SJSA1 (cell line): Measurements from ENCODE around the gene VWA8. TPM values are rescaled to one million over a fixed set of nuclear protein-coding genes. Genes with fewer than 3 reads are reported as not detected.
"Not testable (repeated sequence)": the region's sequence is repeated elsewhere in the genome, so short reads cannot be mapped to it uniquely, and the experiment has no call there.

ENCODE experiments used
- DNase-seq, 2 experiments: peaks; one replicate each; pipeline ENCODE4 v3.0.0-alpha.2; 2015 to 2020; ENCODE audit warnings: low spot score in 2 of 2, low read depth in 1 of 2
- H3K27ac ChIP-seq: fragments of 250-450 bp; sonication (Bioruptor Pico); 2 replicates; pipeline ENCODE4 v1.5.1; 2020; ENCODE audit warnings: mild to moderate bottlenecking, moderate library complexity
- H3K27me3 ChIP-seq: fragments of 250-450 bp; sonication (Bioruptor Pico); replicated peaks from 2 replicates; pipeline ENCODE4 v1.5.1; 2020; ENCODE audit warnings: mild to moderate bottlenecking, moderate library complexity
- H3K36me3 ChIP-seq: fragments of 250-450 bp; sonication (Bioruptor Pico); 2 replicates; pipeline ENCODE4 v1.5.1; 2020; ENCODE audit warnings: mild to moderate bottlenecking
- H3K4me1 ChIP-seq: fragments of 250-450 bp; sonication (Bioruptor Pico); replicated peaks from 2 replicates; pipeline ENCODE4 v1.6.1; 2021; ENCODE audit warnings: mild to moderate bottlenecking
- H3K4me3 ChIP-seq: fragments of 250-450 bp; sonication (Bioruptor Pico); 2 replicates; pipeline ENCODE4 v1.5.1; 2020; ENCODE audit warnings: mild to moderate bottlenecking
- H3K9me3 ChIP-seq: fragments of 250-450 bp; sonication (Bioruptor Pico); replicated peaks from 2 replicates; pipeline ENCODE4 v1.5.1; 2020; ENCODE audit warnings: mild to moderate bottlenecking
- total RNA-seq: library from RNA; depleted of rRNA; stranded (reverse); fragments of >200 nt; shearing (Covaris generic); gene quantifications from 2 replicates; pipeline ENCODE4 v1.2.3, GENCODE V29; 2014

The VWA8 gene
- total RNA-seq, 1 experiment from 2014 or later, result 8.6 TPM

DNA sequence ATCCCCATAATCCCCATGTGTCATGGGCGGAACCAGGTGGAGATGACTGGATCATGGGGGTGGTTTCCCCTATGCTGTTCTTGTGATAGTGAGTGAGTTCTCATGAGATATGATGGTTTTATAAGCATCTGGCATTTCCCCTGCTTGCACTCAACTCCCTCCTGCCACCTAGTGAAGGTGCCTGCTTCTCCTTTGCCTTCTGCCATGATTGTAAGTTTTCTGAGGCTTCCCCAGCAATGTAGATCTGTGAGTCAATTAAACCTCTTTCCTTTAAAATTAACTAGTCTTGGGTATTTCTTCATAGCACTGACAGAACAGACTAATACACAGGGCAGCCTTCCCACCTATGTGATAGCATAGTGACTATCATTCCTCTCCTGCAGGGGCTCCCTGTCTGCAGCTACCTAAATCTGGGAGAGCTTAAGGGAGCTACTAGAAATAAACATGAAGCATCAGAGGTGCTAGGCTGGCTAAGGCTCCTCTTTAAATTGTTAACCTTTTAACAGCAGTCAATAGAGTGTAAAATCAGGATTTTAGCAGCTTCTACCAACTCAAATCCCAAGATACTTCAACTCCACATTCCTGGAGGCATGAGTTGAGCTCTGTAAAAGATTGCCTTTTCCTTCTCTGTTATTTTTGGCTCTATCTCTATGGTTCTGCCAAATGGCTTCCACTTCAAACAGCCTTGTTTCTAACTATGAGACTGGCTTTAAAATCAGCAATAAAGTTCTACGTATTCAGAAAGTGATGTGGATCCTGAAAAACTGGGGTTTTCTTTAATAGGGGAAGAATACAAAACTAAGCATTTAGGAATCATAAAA, 112.3 kb downstream of the VWA8 start:
- DNase-seq, result no peak
- no peaks in the 10 kb centered on the region for H3K27me3 ChIP-seq
- H3K4me1 ChIP-seq, result no peaks in the 10 kb centered on the region
- H3K36me3 ChIP-seq, result no peaks in the 10 kb centered on the region
- H3K27ac ChIP-seq, result no peak overlapping the region
- H3K4me3 ChIP-seq, result no peak overlapping the region
- no peaks in the 10 kb centered on the region for H3K9me3 ChIP-seq

DNA sequence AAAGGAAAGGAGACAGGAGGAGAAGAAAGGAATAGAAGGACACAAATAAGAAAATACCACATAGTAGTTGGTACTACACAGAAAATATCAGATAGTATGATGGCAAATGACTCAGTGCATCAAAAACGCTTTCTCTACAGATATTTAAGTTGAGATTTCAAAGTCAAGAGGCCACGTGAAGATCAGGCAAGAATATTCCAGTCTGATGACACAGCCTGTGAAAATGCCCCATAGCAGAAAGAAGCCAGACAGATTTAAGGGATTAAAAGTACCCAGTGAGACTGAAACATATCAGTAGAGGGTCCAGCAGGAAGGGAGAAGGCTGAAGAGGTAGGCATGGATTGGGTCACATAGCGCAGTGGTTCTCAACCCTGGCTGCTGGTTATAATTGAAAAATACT, 113.7 kb downstream of the VWA8 start:
- Histone ChIP-seq H3K36me3 (no peaks in the 10 kb centered on the region), H3K4me3 (no peak overlapping the region), H3K27ac (no peak overlapping the region), H3K9me3 (no peaks in the 10 kb centered on the region), H3K27me3 (no peaks in the 10 kb centered on the region), H3K4me1 (no peaks in the 10 kb centered on the region)
- DNase-seq, result no peak

- no peaks in the 10 kb centered on the region for H3K4me1 ChIP-seq
- no peak for DNase-seq
- H3K27ac ChIP-seq, result no peak overlapping the region
- no peak overlapping the region for H3K4me3 ChIP-seq
- H3K9me3 ChIP-seq, result no peaks in the 10 kb centered on the region
- no peaks in the 10 kb centered on the region; the same call in 1 of the 2 replicates for H3K36me3 ChIP-seq
- no peaks in the 10 kb centered on the region for H3K27me3 ChIP-seq
Observed at GRCh38 chr13:41842036-41842620, 118.8 kb downstream of the VWA8 start.

DNA sequence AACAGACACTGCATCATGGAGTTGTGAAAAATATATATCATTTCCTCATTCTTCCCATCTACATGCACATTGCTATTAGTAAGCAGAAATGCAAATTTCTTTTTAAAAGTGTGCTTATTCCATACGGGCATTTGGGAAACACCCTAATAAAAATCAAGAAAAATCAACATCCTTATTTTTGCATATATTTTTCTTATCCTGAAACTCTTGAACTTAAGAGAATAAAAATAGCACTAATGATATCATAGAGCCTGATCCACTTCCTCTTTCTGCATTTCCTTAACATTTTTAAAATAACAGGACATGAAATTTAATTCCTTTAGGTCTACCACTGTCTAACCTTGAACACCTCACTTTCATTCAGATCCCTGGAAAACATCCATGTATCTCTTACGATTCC, 123.3 kb downstream of the VWA8 start:
- Histone ChIP-seq H3K4me1 (no peaks in the 10 kb centered on the region; the same call in 1 of the 2 replicates), H3K27me3 (no peaks in the 10 kb centered on the region), H3K27ac (no peak overlapping the region), H3K9me3 (no peaks in the 10 kb centered on the region), H3K4me3 (no peak overlapping the region), H3K36me3 (no peaks in the 10 kb centered on the region; the same call in 1 of the 2 replicates)
- DNase-seq, result no peak

DNA sequence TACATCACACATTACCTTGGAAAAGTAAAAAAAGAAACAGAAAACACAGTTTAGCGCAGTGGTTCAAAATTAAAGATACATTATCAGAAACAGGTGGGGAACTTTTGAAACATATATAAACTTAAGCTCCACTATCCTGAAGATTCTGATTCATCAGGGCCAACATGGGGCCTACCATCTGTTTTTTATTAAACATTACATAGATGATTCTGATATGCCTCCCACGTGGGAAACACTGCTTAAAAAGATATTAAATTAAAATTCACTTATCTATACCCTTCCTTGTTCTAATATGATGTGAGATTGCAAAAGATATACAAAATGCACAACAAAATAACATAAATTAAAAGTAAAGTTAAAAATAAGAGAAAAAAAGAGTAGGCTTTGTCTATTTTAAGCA, 125.0 kb downstream of the VWA8 start:
- Histone ChIP-seq H3K4me1 (no peaks in the 10 kb centered on the region; the same call in 1 of the 2 replicates), H3K27ac (no peak overlapping the region), H3K27me3 (no peaks in the 10 kb centered on the region), H3K36me3 (no peaks in the 10 kb centered on the region; the same call in 1 of the 2 replicates), H3K9me3 (no peaks in the 10 kb centered on the region), H3K4me3 (no peak overlapping the region)
- no peak for DNase-seq

- H3K36me3 ChIP-seq, DNase-seq, H3K9me3 ChIP-seq, H3K4me1 ChIP-seq, H3K27ac ChIP-seq, H3K4me3 ChIP-seq, H3K27me3 ChIP-seq: not testable (repeated sequence)
Observed at GRCh38 chr13:41834697-41835096, 126.2 kb downstream of the VWA8 start.

- Histone ChIP-seq H3K9me3 (no peaks in the 10 kb centered on the region), H3K4me1 (no peaks in the 10 kb centered on the region; the same call in 1 of the 2 replicates), H3K27ac (no peak overlapping the region), H3K4me3 (no peak overlapping the region), H3K27me3 (no peaks in the 10 kb centered on the region), H3K36me3 (no peaks in the 10 kb centered on the region)
- no peak for DNase-seq
Observed at GRCh38 chr13:41833831-41834230, 127.1 kb downstream of the VWA8 start.

- no peaks in the 10 kb centered on the region for H3K27me3 ChIP-seq
- peaks cover 3% of the 10 kb centered on the region; the same call in 1 of the 2 replicates for H3K4me1 ChIP-seq
- no peaks in the 10 kb centered on the region for H3K36me3 ChIP-seq
- no peak overlapping the region for H3K4me3 ChIP-seq
- no peaks in the 10 kb centered on the region for H3K9me3 ChIP-seq
- DNase-seq, result no peak
- H3K27ac ChIP-seq, result no peak overlapping the region
Observed at GRCh38 chr13:41833201-41833600, 127.7 kb downstream of the VWA8 start.

DNA sequence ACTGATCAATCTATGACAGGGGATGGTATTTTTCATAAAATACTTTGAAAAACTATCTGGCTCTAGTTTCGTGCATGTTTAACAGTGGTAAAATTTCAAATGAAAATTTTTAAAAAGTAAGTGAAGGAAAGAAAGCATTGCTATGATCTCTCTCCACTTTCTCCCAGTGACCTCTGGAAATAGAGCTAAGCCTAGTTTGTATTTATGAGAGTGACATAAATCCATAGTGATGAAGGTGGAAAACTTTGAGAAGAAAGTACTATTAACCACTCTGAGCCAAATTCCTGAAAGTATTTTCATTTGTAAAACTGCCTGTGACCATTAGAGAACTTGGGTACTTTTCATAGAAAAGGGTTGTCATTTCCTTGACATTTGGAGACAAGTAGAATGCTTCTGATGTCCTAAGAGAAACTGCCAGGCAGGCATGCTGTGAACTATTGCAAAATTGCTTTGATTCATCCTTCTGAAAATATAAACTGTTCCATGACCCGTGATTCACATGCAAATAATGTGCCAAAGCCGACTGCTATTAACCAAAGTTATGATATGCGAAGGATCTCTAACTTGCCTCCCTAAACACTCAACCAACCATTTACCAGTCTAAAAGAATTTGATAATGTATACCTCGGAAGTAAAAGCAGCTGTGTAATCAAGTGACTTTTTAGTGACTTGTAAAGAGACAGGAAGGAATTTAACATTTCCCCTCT, 133.2 kb downstream of the VWA8 start:
- peak overlapping the region; percentile 67 for H3K27ac ChIP-seq
- H3K36me3 ChIP-seq, result no peaks in the 10 kb centered on the region
- H3K27me3 ChIP-seq, result no peaks in the 10 kb centered on the region
- H3K4me3 ChIP-seq, result no peak overlapping the region
- no peaks in the 10 kb centered on the region for H3K9me3 ChIP-seq
- DNase-seq, result peak; percentile 46 to 69
- peaks cover 39% of the 10 kb centered on the region for H3K4me1 ChIP-seq

- Histone ChIP-seq H3K36me3 (no peaks in the 10 kb centered on the region), H3K4me3 (no peak overlapping the region), H3K4me1 (peaks cover 39% of the 10 kb centered on the region), H3K9me3 (no peaks in the 10 kb centered on the region), H3K27me3 (no peaks in the 10 kb centered on the region), H3K27ac (peak overlapping the region; percentile 10; the same call in 1 of the 2 replicates)
- no peak for DNase-seq
Observed at GRCh38 chr13:41825691-41826090, 135.2 kb downstream of the VWA8 start.

DNA sequence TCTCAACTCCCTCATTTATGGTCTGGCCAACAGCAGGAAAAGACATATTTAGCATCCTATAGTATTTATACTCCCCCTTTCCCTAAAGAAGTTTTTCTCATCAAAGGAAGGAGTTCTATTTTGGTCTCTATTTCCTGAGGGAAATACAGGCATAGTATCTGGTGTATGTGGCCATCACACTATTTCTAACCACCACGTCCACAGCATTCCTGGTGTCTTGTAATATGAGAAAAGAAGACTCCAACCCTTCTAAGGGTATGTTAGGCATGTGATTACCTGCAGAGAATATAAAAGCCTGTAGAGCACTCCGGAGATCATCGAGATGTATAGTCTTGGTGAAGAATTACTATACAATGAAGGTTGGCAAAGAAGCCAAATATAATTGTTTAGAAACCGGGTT, 137.4 kb downstream of the VWA8 start:
- H3K27ac ChIP-seq, result no peak overlapping the region
- no peaks in the 10 kb centered on the region for H3K36me3 ChIP-seq
- H3K4me3 ChIP-seq, result no peak overlapping the region
- no peaks in the 10 kb centered on the region for H3K27me3 ChIP-seq
- no peaks in the 10 kb centered on the region for H3K9me3 ChIP-seq
- DNase-seq, result no peak
- peaks cover 38% of the 10 kb centered on the region for H3K4me1 ChIP-seq

DNA sequence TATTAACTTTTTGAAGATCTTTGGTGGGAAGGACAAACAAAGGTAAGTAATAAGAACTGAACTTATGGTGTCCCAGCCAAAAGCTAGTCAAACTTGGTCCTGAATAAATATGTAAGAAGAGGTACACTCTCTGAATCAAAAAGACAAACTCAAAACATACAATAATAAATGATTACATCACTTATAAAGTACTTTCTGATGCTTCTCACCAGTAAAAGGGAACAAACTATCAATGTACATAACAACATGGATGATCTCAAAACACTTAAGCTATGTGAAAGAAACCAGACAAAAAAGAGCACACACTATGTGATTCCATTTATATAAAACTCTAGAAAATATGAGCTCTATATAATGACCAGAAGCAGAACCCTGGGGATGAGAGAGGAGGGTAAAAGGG, 138.3 kb downstream of the VWA8 start:
- H3K27me3 ChIP-seq, result no peaks in the 10 kb centered on the region
- H3K4me1 ChIP-seq, result peaks cover 29% of the 10 kb centered on the region
- DNase-seq, result no peak
- no peak overlapping the region for H3K27ac ChIP-seq
- no peaks in the 10 kb centered on the region for H3K36me3 ChIP-seq
- no peak overlapping the region for H3K4me3 ChIP-seq
- H3K9me3 ChIP-seq, result no peaks in the 10 kb centered on the region

- no peak overlapping the region for H3K4me3 ChIP-seq
- no peak for DNase-seq
- H3K9me3 ChIP-seq, result no peaks in the 10 kb centered on the region
- peaks cover 21% of the 10 kb centered on the region for H3K4me1 ChIP-seq
- no peaks in the 10 kb centered on the region; the same call in 1 of the 2 replicates for H3K36me3 ChIP-seq
- no peak overlapping the region for H3K27ac ChIP-seq
- no peaks in the 10 kb centered on the region for H3K27me3 ChIP-seq
Observed at GRCh38 chr13:41821238-41821594, 139.7 kb downstream of the VWA8 start.
